Activated T-cell treated with anti-CD3 and anti-CD28 coated beads, Interleukin-2, amount 50 U/mL, for 48 hours (primary cell): Measurements from ENCODE around the gene TMEM132E.

Experiments
- DNase-seq, 2 experiments: peaks; one replicate each; pipeline ENCODE4 v3.0.0-alpha.2; 2020

The TMEM132E gene

GRCh38 chr17:34635876-34636275, 56.5 kb downstream of the TMEM132E start:
- DNase-seq = no peak

GRCh38 chr17:34637041-34637547, 57.7 kb downstream of the TMEM132E start:
- peak in 1 of 2 experiments; percentile 24 for DNase-seq

GRCh38 chr17:34637548-34638525, 58.5 kb downstream of the TMEM132E start:
- peak; percentile 87 to 88 for DNase-seq

- DNase-seq = no peak
These were observed 59.3 kb downstream of the TMEM132E start for GRCh38 chr17:34638526-34639260.

- no peak for DNase-seq
These were observed 60.5 kb downstream of the TMEM132E start for GRCh38 chr17:34639706-34640425.

GRCh38 chr17:34641368-34641767, 62.0 kb downstream of the TMEM132E start:
- no peak for DNase-seq

- no peak for DNase-seq
These were observed 65.7 kb downstream of the TMEM132E start for GRCh38 chr17:34644941-34645550.

GRCh38 chr17:34645594-34645993, 66.2 kb downstream of the TMEM132E start:
- DNase-seq = no peak

- no peak for DNase-seq
These were observed 68.1 kb downstream of the TMEM132E start for GRCh38 chr17:34647511-34647910.

GRCh38 chr17:34650051-34650750, 70.8 kb downstream of the TMEM132E start:
- DNase-seq = no peak

GRCh38 chr17:34651402-34651811, 72.0 kb downstream of the TMEM132E start:
- DNase-seq = no peak

GRCh38 chr17:34652021-34652555, 72.7 kb downstream of the TMEM132E start:
- no peak for DNase-seq

GRCh38 chr17:34653511-34653910, 74.1 kb downstream of the TMEM132E start:
- no peak for DNase-seq

GRCh38 chr17:34654276-34654880, 75.0 kb downstream of the TMEM132E start:
- DNase-seq = no peak

- no peak for DNase-seq
These were observed 75.5 kb downstream of the TMEM132E start for GRCh38 chr17:34654881-34655276.

- no peak for DNase-seq
These were observed 77.4 kb downstream of the TMEM132E start for GRCh38 chr17:34656801-34657200.

- DNase-seq = no peak
These were observed 79.6 kb downstream of the TMEM132E start for GRCh38 chr17:34658811-34659560.

- DNase-seq = no peak
These were observed 84.3 kb downstream of the TMEM132E start for GRCh38 chr17:34663714-34664113.

GRCh38 chr17:34665150-34665806, 85.9 kb downstream of the TMEM132E start:
- DNase-seq = no peak
